Activated CD8-positive, alpha-beta memory T cell treated with anti-CD3 and anti-CD28 coated beads, Interleukin-2, amount 50 U/mL, for 24 hours (primary cell): ENCODE results near the gene OXCT1.
"Not testable (repeated sequence)": the region's sequence is repeated elsewhere in the genome, so short reads cannot be mapped to it uniquely, and the experiment has no call there.

Source experiments
- DNase-seq: peaks from one replicate; pipeline ENCODE4 v3.0.0-alpha.2; 2020; ENCODE audit errors: extremely low read depth

OXCT1 gene

GRCh38 chr5:41721516-41721915, 148.7 kb downstream of the OXCT1 start:
- no peak for DNase-seq

GRCh38 chr5:41716382-41716781, 153.8 kb downstream of the OXCT1 start:
- DNase-seq: no peak

- not testable (repeated sequence) for DNase-seq
Observed at GRCh38 chr5:41714446-41714845, 155.8 kb downstream of the OXCT1 start.

- DNase-seq: no peak
Observed at GRCh38 chr5:41708604-41708940, 161.7 kb downstream of the OXCT1 start.

GRCh38 chr5:41707853-41708603, 162.2 kb downstream of the OXCT1 start:
- no peak for DNase-seq

- DNase-seq: no peak
Observed at GRCh38 chr5:41695920-41696582, 174.2 kb downstream of the OXCT1 start.

- DNase-seq: no peak
Observed at GRCh38 chr5:41686767-41687166, 183.5 kb downstream of the OXCT1 start.

GRCh38 chr5:41686191-41686590, 184.0 kb downstream of the OXCT1 start:
- no peak for DNase-seq

GRCh38 chr5:41683181-41683580, 187.0 kb downstream of the OXCT1 start:
- DNase-seq: no peak

GRCh38 chr5:41682641-41683040, 187.6 kb downstream of the OXCT1 start:
- no peak for DNase-seq

- no peak for DNase-seq
Observed at GRCh38 chr5:41681840-41682239, 188.4 kb downstream of the OXCT1 start.
